HG03103 (cell line): ENCODE results near the gene CFAP300.
A peak's percentile ranks its signal among the peaks of the same experiment; 100 is the strongest.

ENCODE experiments used
- ATAC-seq: cut with Tn5 transposase; IDR thresholded peaks from one replicate; pipeline ENCODE4 v1.9.1; 2021; ENCODE audit warnings: low read depth; ENCODE audit not compliant: unreplicated experiment

CFAP300 gene

GRCh38 chr11:102071497-102072472, 24.5 kb downstream of the CFAP300 start:
- ATAC-seq, result no peak

- no peak for ATAC-seq
Observed at GRCh38 chr11:102073253-102073652, 26.0 kb downstream of the CFAP300 start.

GRCh38 chr11:102079625-102080024, 32.4 kb downstream of the CFAP300 start:
- ATAC-seq, result no peak

- ATAC-seq, result no peak
Observed at GRCh38 chr11:102081313-102081712, 34.1 kb downstream of the CFAP300 start.

- no peak for ATAC-seq
Observed at GRCh38 chr11:102085864-102086551, 38.8 kb downstream of the CFAP300 start.

- ATAC-seq, result no peak
Observed at GRCh38 chr11:102097186-102097585, 49.9 kb downstream of the CFAP300 start.

- no peak for ATAC-seq
Observed at GRCh38 chr11:102099755-102100154, 52.5 kb downstream of the CFAP300 start.

DNA sequence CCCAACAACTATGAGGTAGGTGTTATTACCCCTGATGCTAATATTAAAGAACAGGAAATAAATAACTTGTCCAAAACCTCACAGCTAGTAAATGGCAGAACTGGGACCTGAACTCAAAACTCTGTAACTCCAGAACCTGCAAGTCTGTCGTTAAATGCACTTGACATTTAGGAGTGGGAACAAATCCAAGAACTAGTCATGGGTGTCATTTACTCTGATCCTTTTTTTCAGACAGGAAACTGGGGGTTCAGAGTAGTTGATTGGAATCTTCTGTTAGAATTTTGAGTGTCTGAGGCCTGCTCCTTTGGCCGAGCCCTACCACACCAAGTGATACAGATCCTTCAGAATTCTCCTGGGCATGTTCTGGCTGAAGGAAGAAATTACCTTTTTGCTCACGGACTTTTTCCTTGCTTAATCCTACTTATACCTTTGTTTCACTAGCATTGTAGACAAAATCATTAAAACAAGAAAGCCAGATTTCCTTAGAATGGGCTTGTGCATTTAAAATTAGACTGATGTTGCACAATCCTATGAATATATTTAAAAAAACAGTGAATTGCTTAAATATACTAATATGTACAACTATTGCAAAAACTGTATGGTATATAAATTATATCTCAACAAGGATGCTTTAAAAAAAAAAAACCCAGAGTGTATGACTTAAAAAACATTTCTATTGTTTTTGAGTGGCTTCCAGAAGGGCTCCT, 61.6 kb downstream of the CFAP300 start:
- ATAC-seq, result no peak

- peak; percentile 85 for ATAC-seq
Observed at GRCh38 chr11:102109896-102110760, 62.9 kb downstream of the CFAP300 start, which contains the start of gene YAP1. Gene YAP1 (plus strand): TSS chr11:102110447. CDS start chr11:102110849, 402 bp downstream.

DNA sequence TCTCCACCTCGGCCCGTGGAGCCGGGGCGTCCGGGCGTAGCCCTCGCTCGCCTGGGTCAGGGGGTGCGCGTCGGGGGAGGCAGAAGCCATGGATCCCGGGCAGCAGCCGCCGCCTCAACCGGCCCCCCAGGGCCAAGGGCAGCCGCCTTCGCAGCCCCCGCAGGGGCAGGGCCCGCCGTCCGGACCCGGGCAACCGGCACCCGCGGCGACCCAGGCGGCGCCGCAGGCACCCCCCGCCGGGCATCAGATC, 63.4 kb downstream of the CFAP300 start:
- ATAC-seq, result peak; percentile 22

DNA sequence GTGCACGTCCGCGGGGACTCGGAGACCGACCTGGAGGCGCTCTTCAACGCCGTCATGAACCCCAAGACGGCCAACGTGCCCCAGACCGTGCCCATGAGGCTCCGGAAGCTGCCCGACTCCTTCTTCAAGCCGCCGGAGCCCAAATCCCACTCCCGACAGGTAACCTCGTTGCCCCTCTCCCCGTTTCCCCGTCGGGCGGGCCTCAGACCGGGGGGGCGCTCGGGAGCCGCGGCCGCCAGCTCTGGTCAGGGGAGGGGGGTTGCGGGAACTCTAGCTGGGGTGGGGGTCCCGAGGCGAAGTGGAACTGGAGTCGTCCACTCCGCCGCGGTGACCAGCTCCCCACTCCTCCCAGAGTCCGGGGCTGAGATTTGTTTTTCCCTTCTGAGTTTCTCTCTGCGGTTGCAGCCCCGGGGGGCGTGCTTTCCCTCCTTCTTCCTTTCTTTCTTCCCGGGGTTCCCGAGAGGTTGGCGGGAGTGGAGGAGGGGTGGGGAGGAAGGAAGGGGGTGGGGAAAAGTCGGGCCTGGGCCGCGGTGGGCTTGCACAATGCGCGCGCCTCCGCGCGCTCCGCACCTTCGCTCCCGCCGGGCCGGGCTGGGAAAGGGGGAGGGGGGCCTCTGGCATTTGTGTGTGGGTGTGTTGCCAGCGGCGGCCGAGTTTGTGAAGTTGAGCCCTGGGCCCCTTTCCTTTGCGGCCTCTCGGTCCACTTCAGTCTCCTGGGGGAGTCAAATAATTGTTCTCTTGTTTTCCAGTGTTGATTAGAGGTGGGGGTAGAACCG, 64.0 kb downstream of the CFAP300 start:
- no peak for ATAC-seq

- ATAC-seq, result no peak
Observed at GRCh38 chr11:102111787-102112508, 64.7 kb downstream of the CFAP300 start.

DNA sequence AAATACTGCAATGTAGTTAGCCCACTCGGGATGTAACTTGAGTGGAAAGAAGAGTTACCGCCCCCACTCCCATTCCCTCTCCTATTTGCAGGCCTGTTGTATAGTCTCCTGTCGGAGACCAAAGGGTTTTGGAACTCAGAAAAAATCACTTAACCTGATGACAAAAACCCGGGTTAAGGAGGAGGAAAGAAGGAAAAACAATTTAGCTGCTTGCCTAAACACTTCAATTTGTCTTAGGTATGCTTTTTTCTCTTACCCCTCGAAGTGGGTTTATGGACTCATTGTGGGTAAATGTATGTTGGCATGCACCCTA, 65.2 kb downstream of the CFAP300 start:
- no peak for ATAC-seq

DNA sequence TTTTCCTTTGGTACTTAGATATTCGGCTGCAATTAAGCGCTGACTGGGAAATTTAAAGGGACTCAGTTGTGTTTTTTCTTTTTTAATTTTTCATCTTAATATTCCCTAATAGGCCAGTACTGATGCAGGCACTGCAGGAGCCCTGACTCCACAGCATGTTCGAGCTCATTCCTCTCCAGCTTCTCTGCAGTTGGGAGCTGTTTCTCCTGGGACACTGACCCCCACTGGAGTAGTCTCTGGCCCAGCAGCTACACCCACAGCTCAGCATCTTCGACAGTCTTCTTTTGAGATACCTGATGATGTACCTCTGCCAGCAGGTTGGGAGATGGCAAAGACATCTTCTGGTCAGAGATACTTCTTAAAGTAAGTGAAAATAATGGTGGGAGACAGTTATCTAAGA, 66.8 kb downstream of the CFAP300 start:
- no peak for ATAC-seq

DNA sequence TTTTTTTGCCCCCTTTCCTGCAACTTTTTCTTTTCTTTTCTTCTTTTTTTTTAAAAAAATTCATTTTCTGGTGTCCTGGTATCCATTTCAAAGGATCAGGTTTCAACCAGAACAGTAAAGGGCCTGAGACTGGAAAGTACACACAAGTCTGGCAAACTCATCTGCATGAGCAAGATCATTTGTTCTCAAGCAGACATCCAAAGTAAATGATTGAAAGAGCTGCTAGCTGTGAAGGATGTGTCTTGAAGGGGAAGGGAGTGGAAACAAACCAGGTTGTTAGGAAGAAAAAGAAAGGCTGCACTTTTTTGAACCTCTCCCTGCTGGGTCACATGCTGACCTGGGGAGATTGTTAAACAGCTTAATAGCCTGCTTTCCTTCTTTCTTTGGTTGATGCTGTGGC, 68.3 kb downstream of the CFAP300 start:
- ATAC-seq, result no peak

- ATAC-seq, result no peak
Observed at GRCh38 chr11:102116453-102117205, 69.4 kb downstream of the CFAP300 start.

GRCh38 chr11:102117472-102118113, 70.4 kb downstream of the CFAP300 start:
- no peak for ATAC-seq

GRCh38 chr11:102118937-102119336, 71.7 kb downstream of the CFAP300 start:
- no peak for ATAC-seq
